Natural killer cell (primary cell): Measurements from ENCODE around the gene PKP3. TPM values are rescaled to one million over a fixed set of nuclear protein-coding genes. Genes with fewer than 3 reads are reported as not detected.

Source experiments
- ATAC-seq, 3 donors: fragments of 150-1000 bp in 2 of 3; fragments of 200-7000 bp in 1 of 3; cut with Tn5 transposase; 1 replicate in 1 of 3; 2 replicates in 2 of 3; pipeline ENCODE4 v1.10.0; 2021; ENCODE audit warnings: mild to moderate bottlenecking in 2 of 3, moderate library complexity in 2 of 3
- DNase-seq, 2 donors: peaks; one replicate each; pipeline versions ENCODE4 v3.0.0 to v3.0.0-alpha.2; 2013 to 2021; ENCODE audit warnings: mixed read lengths in 1 of 2
- H3K27ac ChIP-seq: one replicate; pipeline ENCODE4 v1.5.1; 2013; ENCODE audit warnings: mild to moderate bottlenecking, low read length
- H3K27me3 ChIP-seq: one replicate; pipeline ENCODE4 v1.6.1; 2013; ENCODE audit warnings: low read length; ENCODE audit not compliant: control insufficient read depth, insufficient read depth
- H3K36me3 ChIP-seq: one replicate; pipeline ENCODE4 v1.6.1; 2013; ENCODE audit warnings: low read length; ENCODE audit not compliant: control insufficient read depth, insufficient read depth
- H3K4me1 ChIP-seq: one replicate; pipeline ENCODE4 v1.6.1; 2013; ENCODE audit warnings: low read length; ENCODE audit not compliant: control insufficient read depth, insufficient read depth
- H3K4me3 ChIP-seq: one replicate; pipeline ENCODE4 v1.5.1; 2013; ENCODE audit warnings: low read length
- H3K9me3 ChIP-seq: one replicate; pipeline ENCODE4 v1.6.1; 2013; ENCODE audit warnings: low read length; ENCODE audit not compliant: control insufficient read depth, insufficient read depth
- H3K27ac Mint-ChIP-seq, 2 donors: one replicate each; pipeline ENCODE4 v1.8.0; 2022; ENCODE audit warnings: mild to moderate bottlenecking in 2 of 2, mixed read lengths in 2 of 2, moderate library complexity in 1 of 2
- H3K27me3 Mint-ChIP-seq, 2 donors: one replicate each; pipeline ENCODE4 v1.8.0; 2022; ENCODE audit warnings: low read depth in 2 of 2, mixed read lengths in 2 of 2
- H3K36me3 Mint-ChIP-seq: one replicate; pipeline ENCODE4 v1.8.0; 2022; ENCODE audit warnings: mixed read lengths
- H3K4me1 Mint-ChIP-seq, 2 donors: one replicate each; pipeline ENCODE4 v1.8.0; 2022; ENCODE audit warnings: mixed read lengths in 2 of 2
- H3K4me3 Mint-ChIP-seq: one replicate; pipeline ENCODE4 v1.8.0; 2022; ENCODE audit warnings: mild to moderate bottlenecking, moderate library complexity, mixed read lengths
- H3K9me3 Mint-ChIP-seq, 2 donors: one replicate each; pipeline ENCODE4 v1.8.0; 2022; ENCODE audit warnings: mixed read lengths in 2 of 2
- WGBS: methylation state at CpG from one replicate; pipeline ENCODE4 v1.1.7; 2013; ENCODE audit warnings: missing lambda C conversion rate; ENCODE audit not compliant: insufficient coverage; 5-methylcytosine and 5-hydroxymethylcytosine counted together
- intact Hi-C: fragments of 100-400 bp; cut with micrococcal nuclease; formaldehyde crosslinking; loops from one replicate; pipeline ENCODE4 v1.14.2; 2022
- total RNA-seq, 4 donors: library from RNA; stranded (reverse); fragments of 120-200 nt in 1 of 4; gene quantifications; one replicate each; pipeline versions ENCODE4 v1.2.3 to v1.2.4, GENCODE V29; 2013 to 2022
- TF ChIP-seq, protein P1 (sequence below): fragments of 200-600 bp; IDR thresholded peaks from one replicate; pipeline ENCODE4 v1.8.0; 2022; ENCODE audit warnings: antibody characterized with exemption

Gene PKP3
- total RNA-seq, 3 donors from 2014 or later (not counting 1 experiment from before 2014, with no cell fraction given): 0.29 to 0.56 TPM; not detected in 1

DNA sequence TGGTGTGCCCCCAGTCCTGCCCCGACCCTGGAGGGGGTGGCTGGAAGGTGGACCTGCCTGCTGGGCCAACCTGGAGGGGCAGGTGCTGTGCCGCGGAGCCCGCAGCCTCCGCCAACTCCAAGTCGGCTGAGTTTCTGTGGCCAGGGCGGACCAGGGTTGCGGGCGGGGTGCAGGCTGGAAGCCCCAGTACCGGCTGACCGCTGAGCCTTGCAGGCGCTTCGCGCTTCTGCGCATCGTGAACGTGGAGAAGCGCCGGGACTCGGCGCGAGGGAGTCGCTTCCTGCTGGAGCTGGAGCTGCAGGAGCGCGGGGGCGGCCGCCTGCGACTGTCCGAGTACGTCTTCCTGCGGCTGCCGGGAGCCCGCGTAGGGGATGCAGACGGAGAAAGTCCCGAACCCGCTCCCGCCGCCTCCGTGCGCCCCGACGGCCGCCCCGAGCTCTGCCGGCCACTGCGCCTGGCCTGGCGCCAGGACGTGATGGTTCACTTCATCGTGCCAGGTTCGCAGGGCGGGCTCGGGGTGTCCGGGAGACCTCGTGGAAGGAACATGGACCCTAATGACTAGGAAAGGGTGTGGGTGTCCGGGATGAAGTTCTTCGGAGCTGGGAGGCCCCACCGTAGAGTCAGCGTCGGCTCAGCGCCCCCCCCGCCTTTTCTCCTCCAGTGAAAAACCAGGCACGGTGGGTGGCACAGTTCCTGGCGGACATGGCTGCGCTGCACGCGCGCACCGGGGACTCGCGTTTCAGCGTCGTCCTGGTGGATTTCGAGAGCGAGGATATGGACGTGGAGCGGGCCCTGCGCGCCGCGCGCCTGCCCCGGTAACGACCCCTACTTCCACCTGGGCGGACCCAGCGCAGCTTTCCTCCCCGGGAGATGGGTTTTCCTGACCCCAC is 14.6 kb upstream of the PKP3 start:
- no peaks in the 10 kb centered on the region for H3K9me3 ChIP-seq
- H3K27ac ChIP-seq: no peak overlapping the region
- TF ChIP-seq, protein P1, sequence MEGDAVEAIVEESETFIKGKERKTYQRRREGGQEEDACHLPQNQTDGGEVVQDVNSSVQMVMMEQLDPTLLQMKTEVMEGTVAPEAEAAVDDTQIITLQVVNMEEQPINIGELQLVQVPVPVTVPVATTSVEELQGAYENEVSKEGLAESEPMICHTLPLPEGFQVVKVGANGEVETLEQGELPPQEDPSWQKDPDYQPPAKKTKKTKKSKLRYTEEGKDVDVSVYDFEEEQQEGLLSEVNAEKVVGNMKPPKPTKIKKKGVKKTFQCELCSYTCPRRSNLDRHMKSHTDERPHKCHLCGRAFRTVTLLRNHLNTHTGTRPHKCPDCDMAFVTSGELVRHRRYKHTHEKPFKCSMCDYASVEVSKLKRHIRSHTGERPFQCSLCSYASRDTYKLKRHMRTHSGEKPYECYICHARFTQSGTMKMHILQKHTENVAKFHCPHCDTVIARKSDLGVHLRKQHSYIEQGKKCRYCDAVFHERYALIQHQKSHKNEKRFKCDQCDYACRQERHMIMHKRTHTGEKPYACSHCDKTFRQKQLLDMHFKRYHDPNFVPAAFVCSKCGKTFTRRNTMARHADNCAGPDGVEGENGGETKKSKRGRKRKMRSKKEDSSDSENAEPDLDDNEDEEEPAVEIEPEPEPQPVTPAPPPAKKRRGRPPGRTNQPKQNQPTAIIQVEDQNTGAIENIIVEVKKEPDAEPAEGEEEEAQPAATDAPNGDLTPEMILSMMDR: no peak
- WGBS: 93% methylated on average over 87 of the region's 87 CpGs
- no peaks in the 10 kb centered on the region for H3K4me1 ChIP-seq
- no peak for DNase-seq
- Mint-ChIP-seq H3K4me3 (no peak overlapping the region), H3K9me3 (no peaks in the 10 kb centered on the region), H3K27me3 (peaks cover 11 to 17% of the 10 kb centered on the region in 2 donors), H3K4me1 (peaks cover 0 to 12% of the 10 kb centered on the region in 2 donors), H3K36me3 (no peaks in the 10 kb centered on the region), H3K27ac (no peak overlapping the region)
- no peak overlapping the region for H3K4me3 ChIP-seq
- peaks cover 3% of the 10 kb centered on the region for H3K27me3 ChIP-seq
- ATAC-seq: no peak
- intact Hi-C loops: no loop called here
- H3K36me3 ChIP-seq: no peaks in the 10 kb centered on the region

DNA sequence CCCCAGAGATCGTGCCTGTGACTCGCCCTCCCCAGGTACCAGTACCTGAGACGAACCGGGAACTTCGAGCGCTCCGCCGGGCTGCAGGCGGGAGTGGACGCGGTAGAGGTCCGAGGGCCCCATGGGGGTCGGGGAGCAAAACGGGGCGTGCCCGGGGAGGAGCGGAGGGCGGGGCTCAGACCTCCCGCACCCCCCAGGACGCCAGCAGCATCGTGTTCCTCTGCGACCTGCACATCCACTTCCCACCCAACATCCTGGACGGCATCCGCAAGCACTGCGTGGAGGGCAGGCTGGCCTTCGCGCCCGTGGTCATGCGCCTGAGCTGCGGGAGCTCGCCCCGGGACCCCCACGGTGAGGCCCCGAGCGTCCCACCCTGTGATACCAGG is 13.9 kb upstream of the PKP3 start:
- Mint-ChIP-seq H3K27ac (no peak overlapping the region), H3K9me3 (no peaks in the 10 kb centered on the region), H3K27me3 (peaks cover 11 to 17% of the 10 kb centered on the region in 2 donors), H3K4me1 (peaks cover 0 to 12% of the 10 kb centered on the region in 2 donors), H3K36me3 (no peaks in the 10 kb centered on the region), H3K4me3 (no peak overlapping the region)
- DNase-seq: no peak
- intact Hi-C loops: no loop called here
- H3K27ac ChIP-seq: no peak overlapping the region
- H3K9me3 ChIP-seq: no peaks in the 10 kb centered on the region
- H3K27me3 ChIP-seq: peaks cover 3% of the 10 kb centered on the region
- WGBS: 97% methylated on average over 35 of the region's 35 CpGs
- no peaks in the 10 kb centered on the region for H3K36me3 ChIP-seq
- TF ChIP-seq, protein P1: no peak
- H3K4me1 ChIP-seq: no peaks in the 10 kb centered on the region
- no peak for ATAC-seq
- H3K4me3 ChIP-seq: no peak overlapping the region

DNA sequence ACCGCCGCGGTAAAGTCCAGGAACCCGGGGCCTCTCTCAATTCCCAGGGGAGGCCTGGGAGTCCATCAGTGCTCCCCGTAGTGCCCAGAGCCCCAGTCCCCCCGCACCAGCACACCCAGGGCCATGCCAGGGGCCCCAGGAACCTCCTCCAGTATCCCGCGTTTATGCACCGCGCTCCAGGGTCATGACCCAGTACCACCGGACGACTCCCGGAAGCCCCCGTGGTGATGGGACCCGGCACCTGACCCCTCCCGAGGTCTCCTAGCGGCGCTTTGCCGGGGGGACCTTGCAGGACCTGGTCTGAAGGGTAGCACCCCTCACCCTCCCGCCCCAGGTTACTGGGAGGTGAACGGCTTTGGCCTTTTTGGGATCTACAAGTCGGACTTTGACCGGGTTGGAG is 13.5 kb upstream of the PKP3 start:
- intact Hi-C loops: no loop called here
- 98% methylated on average over 21 of the region's 23 CpGs for WGBS
- Histone ChIP-seq H3K27me3 (peaks cover 3% of the 10 kb centered on the region), H3K4me1 (no peaks in the 10 kb centered on the region), H3K9me3 (no peaks in the 10 kb centered on the region), H3K4me3 (no peak overlapping the region), H3K36me3 (no peaks in the 10 kb centered on the region), H3K27ac (no peak overlapping the region)
- no peak overlapping the region for H3K4me3 Mint-ChIP-seq
- no peaks in the 10 kb centered on the region for H3K9me3 Mint-ChIP-seq
- H3K27me3 Mint-ChIP-seq: peaks cover 11 to 17% of the 10 kb centered on the region in 2 donors
- DNase-seq (no peak), ATAC-seq (no peak)
- TF ChIP-seq, protein P1: no peak
- no peaks in the 10 kb centered on the region for H3K36me3 Mint-ChIP-seq
- no peak overlapping the region for H3K27ac Mint-ChIP-seq
- peaks cover 0 to 12% of the 10 kb centered on the region in 2 donors for H3K4me1 Mint-ChIP-seq
